Astrocyte (in vitro differentiated cells and primary cell): Measurements from ENCODE around the gene CD28.
"Not testable (repeated sequence)": the region's sequence is repeated elsewhere in the genome, so short reads cannot be mapped to it uniquely, and the experiment has no call there.

ENCODE experiments used
- EZH2 ChIP-seq: IDR thresholded peaks from 2 replicates; pipeline ENCODE4 v1.6.1; 2012; ENCODE audit warnings: mild to moderate bottlenecking, low read length, inconsistent platforms; ENCODE audit not compliant: insufficient read depth
- TF ChIP-seq, protein P1 (sequence below): IDR thresholded peaks from 2 replicates; pipeline ENCODE4 v1.5.1; 2011; ENCODE audit warnings: low read depth, mild to moderate bottlenecking, inconsistent platforms, low read length, moderate library complexity; ENCODE audit not compliant: insufficient read depth

DNA sequence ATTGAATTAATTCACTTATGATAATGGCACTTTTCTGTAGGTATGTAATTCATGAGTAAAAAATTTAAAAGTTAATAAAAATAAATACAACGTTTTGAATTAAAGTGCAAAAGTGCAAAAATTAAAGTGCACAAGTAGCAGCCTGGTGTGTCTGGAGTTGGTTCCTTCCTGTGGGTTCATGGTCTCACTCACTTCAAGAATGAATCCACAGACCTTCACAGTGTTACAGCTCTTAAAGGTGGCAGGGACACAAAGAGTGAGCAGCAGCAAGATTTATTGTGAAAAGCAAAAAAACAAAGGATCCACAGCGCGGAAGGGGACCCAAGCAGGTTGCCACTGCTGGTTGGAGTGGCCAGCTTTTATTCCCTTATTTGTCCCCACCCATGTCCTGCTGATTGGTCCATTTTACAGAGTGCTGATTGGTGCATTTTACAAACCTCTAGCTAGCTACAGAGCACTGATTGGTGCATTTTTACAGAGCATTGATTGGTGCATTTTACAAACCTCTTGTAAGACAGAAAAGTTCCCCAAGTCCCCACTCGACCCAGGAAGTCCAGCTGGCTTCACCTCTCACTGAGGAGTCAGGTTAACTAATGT, 73.1 kb downstream of the CD28 start:
- TF ChIP-seq, protein P1, sequence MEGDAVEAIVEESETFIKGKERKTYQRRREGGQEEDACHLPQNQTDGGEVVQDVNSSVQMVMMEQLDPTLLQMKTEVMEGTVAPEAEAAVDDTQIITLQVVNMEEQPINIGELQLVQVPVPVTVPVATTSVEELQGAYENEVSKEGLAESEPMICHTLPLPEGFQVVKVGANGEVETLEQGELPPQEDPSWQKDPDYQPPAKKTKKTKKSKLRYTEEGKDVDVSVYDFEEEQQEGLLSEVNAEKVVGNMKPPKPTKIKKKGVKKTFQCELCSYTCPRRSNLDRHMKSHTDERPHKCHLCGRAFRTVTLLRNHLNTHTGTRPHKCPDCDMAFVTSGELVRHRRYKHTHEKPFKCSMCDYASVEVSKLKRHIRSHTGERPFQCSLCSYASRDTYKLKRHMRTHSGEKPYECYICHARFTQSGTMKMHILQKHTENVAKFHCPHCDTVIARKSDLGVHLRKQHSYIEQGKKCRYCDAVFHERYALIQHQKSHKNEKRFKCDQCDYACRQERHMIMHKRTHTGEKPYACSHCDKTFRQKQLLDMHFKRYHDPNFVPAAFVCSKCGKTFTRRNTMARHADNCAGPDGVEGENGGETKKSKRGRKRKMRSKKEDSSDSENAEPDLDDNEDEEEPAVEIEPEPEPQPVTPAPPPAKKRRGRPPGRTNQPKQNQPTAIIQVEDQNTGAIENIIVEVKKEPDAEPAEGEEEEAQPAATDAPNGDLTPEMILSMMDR = not testable (repeated sequence)
- TF ChIP-seq EZH2 = not testable (repeated sequence)
